Effector CD8-positive, alpha-beta T cell (primary cell): ENCODE results near the gene MFAP3L.
"Not testable (repeated sequence)": the region's sequence is repeated elsewhere in the genome, so short reads cannot be mapped to it uniquely, and the experiment has no call there.

Experiments
- DNase-seq: peaks from one replicate; lab custom pipeline; 2025; lab: John Stamatoyannopoulos, UW

MFAP3L gene

DNA sequence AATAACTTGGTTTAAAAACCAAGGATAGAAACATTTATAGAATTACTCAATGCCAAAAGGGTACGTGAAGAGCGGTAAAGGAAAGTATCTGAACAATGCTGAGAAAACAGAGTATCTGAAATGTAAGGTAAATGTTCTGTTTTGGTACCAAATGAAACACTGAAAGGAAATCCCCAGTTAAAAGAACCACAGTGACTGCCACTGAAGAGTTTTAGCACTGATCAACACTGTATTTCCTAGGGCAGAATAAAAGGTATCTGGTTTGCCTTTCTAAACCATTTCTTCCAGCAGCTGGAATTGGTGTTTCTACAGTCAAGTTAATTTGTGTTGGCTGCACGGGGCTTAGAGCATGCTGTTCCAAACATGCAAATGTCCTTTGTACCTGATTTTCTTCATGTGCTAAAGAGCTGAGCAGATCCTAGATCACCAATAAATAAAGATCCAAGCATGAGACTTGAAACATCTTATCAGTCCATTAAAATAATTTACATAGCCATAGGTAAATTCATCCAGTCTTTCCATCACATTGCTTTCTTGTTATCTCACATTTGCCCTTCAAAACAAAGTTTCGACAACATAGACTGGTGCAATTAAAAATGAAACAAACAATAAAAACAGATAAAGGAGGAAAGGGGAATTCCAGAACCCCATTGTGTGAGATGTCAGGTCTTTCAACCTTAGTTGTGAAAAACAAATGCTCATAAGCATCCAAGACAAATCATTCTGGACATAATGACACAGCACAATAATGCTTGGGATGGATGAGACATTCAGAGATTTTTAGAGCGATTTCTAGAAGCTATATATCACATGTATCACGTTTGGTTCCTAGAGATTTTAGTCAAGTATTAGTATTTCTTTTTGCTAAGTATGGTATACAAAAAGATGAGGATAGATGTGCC lies 38.6 kb downstream of the MFAP3L start:
- DNase-seq: no peak

DNA sequence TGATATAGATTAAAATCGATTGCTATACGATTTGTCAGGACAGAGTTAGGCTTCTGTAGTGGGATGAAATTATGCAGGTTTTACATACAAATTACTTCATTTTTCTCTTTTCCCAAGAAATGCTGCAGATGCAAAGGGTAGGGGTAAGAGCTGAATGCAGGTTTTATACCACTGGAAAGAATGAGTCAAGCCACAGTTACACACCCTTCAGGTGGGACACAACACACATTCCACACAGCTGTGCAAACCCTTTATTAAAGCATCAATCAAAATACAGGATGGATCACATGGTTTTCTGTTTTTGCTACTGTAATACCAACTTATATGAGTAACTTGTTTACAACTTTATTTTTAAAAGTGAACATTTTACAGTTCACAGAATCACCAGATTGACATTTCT lies 39.8 kb downstream of the MFAP3L start:
- DNase-seq: no peak

DNA sequence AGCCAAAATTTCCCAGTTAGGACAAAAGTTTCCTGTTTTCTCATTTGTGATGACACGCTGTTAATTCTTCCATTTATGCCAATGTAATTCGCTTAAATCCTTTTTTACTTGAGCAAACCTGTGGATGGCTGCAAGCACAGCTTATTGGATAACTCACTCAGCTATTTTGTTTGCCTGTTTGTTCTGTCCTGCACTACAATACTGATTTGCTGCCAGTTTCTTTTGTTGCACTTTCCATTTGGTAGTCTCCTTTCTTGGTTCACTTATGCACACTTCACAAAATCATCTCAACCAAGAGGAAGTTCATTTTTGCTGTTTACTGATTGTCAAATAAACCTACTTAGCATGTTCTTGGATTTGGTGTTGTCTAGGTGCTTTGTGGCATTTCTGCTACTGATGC lies 40.3 kb downstream of the MFAP3L start:
- DNase-seq: no peak

DNA sequence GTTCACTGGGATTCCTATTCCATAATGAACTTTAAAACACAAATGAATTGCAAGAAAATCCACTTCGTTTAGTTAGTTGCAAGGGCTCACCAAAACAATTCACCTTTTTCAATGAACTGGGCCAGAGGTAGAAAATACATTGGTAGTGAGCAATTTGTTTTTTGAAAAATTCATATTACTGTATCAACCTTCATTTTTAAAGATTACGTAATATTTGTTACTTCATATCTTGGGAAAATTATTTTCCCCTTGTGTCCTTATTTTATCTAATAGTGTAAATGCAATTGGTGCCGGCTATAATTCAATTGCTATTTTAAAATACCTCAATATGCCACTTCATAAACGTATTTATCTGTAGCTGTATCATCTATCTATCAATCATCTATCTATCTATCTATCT lies 41.5 kb downstream of the MFAP3L start:
- DNase-seq: no peak

DNA sequence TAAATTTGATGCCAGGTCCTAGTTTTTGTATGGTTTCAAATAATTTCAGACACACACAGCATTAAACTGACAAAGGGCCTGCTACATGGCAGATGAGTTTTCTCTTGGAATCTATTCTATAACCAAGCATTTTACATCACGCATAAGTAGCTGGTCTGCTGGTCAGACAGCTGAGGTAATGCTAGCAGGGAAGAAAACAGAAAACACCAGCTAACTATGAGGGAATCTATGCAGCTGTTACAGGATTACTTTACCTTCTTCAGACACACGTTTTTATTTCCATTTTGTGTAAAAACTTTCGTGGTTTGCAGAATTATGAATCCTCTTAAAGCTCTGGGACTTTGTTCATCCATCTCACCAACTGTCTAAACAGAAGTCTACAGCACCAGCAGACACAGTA lies 42.0 kb downstream of the MFAP3L start:
- no peak for DNase-seq

DNA sequence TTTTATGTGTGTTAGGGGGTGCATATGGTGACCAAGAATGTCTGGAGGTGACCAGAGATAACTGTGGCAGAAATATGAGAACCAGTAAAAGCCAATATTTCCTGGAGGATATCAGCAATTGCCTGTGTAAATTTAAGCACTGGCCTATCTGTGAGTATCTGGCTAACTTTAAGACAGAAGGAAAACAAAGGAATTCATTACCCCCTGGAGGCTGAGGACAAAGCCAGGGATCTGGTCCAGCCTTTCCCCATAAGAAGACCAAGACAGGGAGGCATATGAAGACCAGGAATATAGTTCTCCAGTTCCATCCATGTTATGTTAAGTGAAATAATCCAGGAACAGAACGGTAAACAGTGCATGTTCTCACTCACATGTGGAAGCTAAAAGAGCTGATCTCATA lies 49.2 kb downstream of the MFAP3L start:
- no peak for DNase-seq

DNA sequence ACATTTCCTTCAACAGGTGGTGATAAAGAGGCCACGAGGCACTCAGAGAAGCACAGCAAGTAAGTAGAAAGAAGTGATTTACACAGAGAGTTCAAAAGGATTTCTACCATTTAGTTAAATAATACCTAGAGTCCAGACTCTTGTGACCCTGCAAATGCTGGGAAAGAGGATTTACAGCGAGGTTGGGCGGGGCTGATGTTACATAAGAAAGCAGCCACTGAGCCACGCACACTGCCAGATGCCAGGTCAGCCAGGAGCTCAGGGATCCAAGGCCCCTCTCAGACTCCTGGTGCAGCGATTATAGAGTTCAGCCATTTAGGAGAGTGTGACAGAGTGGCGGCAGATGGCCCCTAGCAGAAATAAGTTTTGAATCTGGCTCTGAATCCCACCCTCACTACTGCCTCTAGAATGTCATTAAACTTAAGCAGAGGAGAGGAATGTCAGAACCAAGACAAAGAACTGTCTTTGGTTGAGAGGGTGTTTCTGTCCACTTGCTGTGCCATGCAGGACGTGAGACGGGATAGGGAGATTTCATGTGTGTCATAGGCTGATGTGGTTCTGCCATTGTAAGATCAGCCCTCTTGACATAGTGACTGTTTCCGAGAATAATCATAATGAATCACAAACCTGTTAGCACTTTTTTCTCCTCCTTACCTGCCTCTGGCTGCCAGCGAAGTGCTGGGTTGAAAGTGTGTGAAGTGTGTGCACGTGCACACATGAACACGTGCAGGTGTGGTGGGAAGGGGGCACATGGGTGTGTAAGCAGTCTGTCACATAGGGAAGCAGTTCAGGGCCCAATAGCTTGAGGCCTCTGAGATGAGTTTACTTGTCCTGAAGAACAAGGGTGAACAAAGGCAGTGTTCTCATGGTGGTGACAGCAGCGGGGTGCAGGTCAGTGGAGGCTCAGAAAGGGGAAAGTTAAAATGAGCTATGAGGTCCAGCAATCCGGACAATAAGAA lies 50.1 kb downstream of the MFAP3L start:
- no peak for DNase-seq

DNA sequence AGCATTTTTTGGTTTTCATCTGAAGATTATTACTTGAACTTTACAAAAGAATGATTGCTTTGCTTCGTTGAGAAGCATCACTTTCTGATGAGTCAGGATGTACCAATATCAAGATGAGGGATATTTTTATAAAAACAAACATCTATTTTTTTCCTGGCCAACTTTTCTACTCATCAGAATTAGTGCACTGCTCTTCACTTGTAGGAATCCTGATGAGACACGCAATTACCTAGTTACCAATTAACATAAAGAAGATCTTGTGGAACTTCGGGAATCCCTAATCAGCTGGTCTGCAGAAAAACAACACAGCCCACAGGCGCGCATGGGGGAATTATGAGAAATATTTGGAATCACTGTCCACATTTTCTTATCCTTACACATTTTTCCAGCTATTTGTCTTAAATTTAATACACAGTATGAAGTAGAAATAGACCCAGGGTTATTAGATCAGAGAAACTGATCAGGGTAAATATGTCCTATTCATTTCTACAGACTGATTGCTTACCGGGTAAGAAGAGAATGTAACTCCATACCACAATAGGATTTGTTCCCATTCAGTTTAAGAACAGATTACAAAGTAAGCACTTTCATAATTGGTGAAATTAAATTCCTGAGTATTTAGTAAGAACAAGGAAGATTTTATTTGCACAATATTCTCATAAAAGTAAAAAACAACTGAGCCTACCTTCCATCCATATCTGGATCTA lies 50.9 kb downstream of the MFAP3L start:
- no peak for DNase-seq

DNA sequence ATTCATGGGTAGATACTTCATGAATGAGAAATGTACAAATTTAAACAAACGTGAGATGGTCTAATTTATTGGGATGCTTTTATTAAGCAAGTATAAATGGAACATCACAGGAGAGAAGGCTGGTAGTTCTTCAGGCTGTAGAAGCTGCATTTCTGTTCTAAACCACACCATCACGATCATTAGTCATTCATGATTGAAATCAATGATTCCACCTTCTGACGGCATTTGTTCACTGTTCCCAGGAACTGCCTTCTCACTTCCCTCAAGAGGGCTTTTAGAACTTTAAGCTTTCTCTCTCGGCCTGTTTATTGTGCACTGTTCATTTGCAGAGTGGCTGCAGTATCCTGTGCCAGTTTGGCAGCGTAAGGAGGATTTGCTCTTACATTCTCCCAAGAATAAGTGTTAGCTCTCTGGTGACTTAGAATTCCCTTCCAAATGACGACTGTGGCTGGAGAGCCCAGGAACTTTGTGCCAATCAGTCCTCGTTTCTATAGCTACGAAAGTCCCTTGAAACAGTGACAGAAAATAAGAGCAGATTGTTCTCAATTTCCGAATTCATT lies 54.7 kb downstream of the MFAP3L start:
- no peak for DNase-seq

DNA sequence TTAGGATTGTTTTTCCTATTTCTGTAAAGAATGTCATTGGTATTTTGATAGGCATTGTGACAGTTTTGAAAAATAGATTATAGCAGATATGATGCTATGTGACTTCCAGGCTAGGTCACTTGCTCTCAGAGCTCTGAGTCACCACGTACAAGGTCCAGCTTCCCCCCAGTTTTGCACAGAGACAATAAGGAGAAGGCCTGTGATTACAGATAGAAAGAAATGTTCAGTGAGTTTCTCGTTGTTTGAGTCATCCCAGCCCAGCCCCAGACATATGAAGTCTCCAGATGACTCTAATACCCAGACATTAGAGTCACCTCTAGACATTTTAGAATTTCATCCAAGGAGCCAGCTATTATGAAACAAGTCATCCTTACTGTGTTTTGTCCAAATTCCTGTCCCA lies 57.2 kb downstream of the MFAP3L start:
- no peak for DNase-seq

DNA sequence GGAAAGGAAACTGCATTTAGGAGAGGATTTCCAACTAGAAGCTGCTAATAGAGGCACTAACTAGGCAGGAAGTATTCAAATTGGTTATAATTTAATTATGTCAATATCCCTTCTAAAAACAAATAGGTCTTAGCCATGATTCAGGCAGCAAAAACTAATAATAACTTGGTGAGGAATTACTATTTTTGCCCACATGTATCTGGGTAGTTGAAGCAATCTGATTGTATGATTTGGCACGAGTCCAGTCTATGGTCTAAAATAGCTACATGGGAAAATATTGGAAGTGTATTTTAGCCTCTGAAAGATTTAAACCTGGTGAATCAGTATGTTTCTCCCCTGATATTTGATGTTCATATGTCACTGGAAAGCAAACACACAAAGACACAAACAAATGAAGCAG lies 62.2 kb downstream of the MFAP3L start:
- DNase-seq: no peak

DNA sequence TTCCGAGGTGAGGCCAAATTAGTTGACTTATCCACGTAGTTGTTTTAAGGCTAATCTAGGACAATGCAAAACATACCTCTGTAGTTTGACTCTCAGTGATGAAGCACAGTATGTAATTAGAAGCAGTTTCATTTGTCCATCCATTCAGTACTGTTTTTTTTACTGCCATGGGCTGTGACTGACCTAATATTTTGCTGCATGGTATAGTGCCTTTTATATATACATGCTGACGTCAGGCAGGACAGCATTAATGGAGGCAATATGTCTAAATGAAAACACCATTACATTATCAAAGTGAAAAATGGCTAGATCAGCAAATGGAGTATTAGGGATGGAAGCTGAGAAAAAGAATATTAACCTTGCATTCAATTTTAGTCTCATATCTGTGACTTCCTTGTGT lies 66.9 kb downstream of the MFAP3L start:
- DNase-seq: no peak

DNA sequence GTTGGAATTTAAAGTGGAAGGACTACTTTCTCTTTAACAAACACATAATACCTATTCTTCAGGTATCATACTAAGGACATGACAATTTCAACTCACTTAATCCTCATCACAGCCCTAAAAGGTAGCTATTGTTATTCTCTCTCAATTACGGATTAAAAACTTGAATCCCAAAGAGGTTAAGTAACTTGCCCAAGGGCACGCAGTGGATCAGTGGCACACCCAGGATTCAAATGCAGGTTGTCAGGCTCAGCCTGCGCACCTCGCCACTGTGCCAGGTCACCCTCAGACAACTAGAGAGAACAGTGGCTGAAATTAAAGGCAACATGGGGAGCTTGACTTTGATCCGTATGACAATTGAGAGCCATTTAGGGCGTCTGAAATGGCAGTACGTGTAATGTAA lies 67.6 kb downstream of the MFAP3L start:
- no peak for DNase-seq

DNA sequence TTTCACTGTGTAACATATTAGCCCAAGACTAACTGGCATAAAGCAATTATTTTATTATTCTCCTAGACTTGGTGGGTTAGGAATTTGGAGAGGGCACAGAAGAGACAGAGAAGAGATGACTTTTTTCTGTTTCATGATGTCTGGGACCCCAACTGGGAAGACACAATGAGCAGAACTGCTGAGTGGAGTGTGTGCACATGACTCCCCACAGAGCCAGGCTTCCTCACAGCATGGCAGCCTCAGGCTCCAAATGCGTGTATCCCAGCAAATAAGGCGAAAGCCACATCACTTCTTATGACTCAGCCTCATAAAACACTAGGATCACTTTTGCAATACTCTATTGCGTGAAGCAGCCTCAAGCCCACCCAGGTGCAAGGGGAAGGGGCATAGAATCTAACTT lies 68.4 kb downstream of the MFAP3L start:
- no peak for DNase-seq

DNA sequence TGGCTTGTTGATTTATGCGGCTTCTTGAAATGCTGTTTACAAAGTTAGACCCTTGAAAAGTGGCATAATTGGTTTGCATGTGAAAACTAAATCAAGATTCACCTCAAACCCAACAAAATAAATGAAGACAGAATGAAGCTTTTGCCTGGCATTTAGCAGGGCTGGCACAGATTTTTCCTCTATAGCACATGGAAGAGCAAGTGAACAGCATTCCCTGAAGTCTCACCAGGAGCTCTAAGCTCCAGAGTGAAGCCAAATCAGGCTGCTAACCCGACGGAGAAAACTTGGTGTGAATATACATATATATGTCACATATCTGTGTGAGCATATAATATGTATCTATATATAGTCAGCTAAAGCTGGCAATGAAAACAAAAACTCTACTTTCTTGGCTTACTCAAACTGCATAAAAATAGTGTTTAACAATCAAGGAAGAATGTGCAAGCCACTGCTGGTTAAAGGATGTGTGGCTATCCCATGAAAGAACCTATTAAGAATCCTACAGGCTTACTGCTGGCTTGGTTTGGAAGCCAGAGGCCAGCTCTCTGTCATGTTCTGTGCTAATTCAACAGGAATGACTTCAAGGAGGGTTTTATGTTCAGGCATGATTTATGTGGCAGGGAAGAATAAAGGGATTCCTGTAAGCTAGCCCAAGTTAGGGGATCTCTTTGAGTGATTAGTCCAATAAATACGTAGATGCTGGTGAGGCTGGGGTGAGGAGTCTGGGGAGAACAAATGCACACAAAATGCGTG lies 69.9 kb downstream of the MFAP3L start:
- no peak for DNase-seq

DNA sequence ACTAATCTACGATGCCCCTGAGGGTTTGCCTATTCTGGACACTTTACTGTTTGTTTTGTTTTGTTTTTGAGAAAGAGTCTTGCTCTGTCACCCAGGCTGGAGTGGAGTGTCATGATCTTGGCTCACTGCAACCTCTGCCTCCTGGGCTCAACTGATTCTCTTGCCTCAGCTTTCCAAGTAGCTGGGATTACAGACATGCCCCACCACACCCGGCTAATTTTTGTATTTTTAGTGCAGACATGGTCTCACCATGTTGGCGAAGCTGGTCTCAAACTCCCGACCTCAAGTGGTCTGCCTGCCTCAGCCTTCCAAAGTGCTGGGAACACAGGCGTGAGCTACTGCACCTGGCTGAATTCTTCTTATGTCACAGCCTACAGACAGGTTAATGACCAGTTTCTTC lies 70.7 kb downstream of the MFAP3L start:
- no peak for DNase-seq

DNA sequence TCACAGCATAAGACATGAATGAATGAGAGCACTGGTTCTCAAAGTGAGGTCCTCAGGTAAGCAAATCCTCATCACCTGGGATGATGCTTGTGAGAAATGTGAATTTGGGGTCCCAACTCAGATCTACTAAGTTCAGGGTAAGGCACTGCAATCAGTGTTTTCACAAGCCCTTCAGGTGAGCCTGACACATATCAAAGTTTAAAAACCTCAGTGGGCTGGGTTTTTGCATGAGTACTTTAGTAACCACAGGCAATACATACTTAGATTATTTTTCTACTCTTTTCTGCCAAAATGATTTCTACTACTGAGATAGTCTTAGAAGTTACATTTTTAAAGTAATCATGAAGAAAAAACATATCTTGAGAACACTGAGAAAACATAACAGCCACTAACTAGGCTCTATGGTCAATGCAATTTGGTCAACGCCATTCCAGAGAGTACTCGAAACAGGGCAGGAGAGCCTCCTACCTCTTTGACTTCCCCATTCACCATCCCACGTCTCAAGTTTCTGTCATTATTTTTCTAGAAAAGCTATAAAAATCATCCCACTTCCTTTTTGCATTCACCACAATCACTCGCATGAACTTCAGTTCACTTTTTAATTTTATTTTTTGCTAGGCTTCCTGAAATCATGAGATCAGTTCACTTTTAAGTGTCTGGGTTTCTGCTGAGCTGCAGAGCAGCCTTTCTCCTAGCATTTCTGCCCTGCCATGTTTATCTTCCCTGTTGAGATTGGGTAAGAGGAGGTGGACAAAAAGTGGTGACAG lies 73.8 kb downstream of the MFAP3L start:
- no peak for DNase-seq

DNA sequence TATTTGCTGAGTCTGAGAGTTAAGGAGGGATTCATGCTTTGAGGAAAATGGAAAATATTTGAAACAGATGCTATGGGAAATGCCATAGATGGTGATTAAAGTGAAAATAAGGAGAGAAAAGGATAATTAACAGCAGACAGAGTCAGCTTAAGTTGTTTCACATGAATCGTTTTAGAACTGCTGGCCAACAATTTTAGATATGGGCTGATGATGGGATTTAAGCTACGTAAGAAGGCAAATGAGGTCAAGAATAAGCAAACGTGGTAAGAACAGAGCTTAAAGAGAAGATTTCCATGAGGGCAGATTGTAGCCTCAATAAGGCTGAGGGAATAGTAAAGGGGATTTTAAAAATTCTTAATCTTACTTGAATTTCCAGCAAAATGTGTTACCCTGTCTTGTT lies 77.9 kb downstream of the MFAP3L start:
- no peak for DNase-seq

DNA sequence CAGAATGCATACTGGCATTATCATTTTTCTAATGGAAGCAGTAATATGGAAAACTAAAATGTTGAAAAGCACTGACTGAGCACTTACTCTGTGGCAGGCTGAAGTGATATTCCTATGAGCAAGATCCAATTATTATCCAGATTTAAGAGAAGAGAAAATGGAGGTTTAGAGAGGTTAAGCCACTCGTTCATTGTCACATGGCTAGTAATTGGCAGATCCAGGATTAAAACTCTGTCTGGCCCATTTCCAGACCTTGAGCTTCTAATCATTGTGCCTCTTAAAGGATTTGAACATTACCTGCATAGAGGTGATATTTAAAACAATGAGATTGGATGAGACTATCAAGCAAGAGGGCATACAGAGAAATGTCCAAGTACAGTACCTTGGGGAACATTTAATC lies 80.6 kb downstream of the MFAP3L start:
- no peak for DNase-seq

DNA sequence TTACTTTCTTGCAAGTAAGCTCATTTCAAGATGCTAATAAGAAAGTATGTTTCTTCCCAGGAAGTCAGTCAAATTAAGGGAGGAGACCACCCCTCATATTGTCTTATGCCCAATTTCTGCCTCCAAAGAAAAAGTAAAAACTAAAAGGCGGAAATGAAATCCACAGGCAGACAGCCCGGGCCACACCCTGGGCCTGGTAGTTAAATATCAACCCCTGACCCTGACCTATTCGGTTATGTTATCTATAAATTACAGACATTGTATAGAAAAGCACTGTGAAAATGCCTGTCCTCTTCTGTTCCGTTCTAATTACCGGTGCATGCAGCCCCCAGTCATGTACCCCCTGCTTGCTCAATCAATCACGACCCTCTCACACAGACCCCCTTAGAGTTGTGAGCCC lies 82.6 kb downstream of the MFAP3L start:
- DNase-seq: not testable (repeated sequence)
